ENCODE measurements around the gene PCBP3.

- TF ChIP-seq EP300 (conservative IDR thresholded peaks at IDR 0.05; ENCODE audit: poor library complexity, severe bottlenecking) (no peak), CTCF (IDR thresholded peaks at IDR 0.05; ENCODE audit: poor library complexity, severe bottlenecking) (no peak), TAF1 (IDR thresholded peaks at IDR 0.05; ENCODE audit: low read depth) (no peak)
Measured at GRCh38 chr21:45871616-45872236, 228.2 kb downstream of the PCBP3 start.

Data from neural cell (in vitro differentiated cells).